OCI-LY1 (cell line): ENCODE results near the gene MKI67.

ENCODE experiments used
- CTCF ChIP-seq: fragments of 200-600 bp; sonication (generic), shearing (Covaris generic); IDR thresholded peaks from 2 replicates; pipeline ENCODE4 v1.5.1; 2017; ENCODE audit warnings: mild to moderate bottlenecking, antibody characterized with exemption, low read length, moderate library complexity, mixed read lengths
- EZH2 ChIP-seq: fragments of 200-600 bp; sonication (generic), shearing (Covaris generic); IDR thresholded peaks from 2 replicates; pipeline ENCODE4 v1.8.0; 2017; ENCODE audit warnings: borderline replicate concordance, mixed run types, mild to moderate bottlenecking, antibody characterized with exemption, low read length, moderate library complexity, mixed read lengths

GRCh38 chr10:128086003-128086863 lies 40.0 kb downstream of the MKI67 start:
- TF ChIP-seq CTCF = no peak
- TF ChIP-seq EZH2 = no peak
